ENCODE results near the gene STAT5B.
"Not testable (repeated sequence)": the region's sequence is repeated elsewhere in the genome, so short reads cannot be mapped to it uniquely, and the experiment has no call there.

The STAT5B gene

GRCh38 chr17:42268236-42268635 is 8.0 kb downstream of the STAT5B start:
- no peak for DNase-seq (ENCODE audit: low read depth in 2 of 2)

- peak; percentile 21 to 50 for DNase-seq (ENCODE audit: low read depth in 2 of 2)
Measured at GRCh38 chr17:42266918-42267766, 9.0 kb downstream of the STAT5B start.

GRCh38 chr17:42266462-42266861 is 9.7 kb downstream of the STAT5B start:
- no peak for DNase-seq (ENCODE audit: low read depth in 2 of 2)

DNA sequence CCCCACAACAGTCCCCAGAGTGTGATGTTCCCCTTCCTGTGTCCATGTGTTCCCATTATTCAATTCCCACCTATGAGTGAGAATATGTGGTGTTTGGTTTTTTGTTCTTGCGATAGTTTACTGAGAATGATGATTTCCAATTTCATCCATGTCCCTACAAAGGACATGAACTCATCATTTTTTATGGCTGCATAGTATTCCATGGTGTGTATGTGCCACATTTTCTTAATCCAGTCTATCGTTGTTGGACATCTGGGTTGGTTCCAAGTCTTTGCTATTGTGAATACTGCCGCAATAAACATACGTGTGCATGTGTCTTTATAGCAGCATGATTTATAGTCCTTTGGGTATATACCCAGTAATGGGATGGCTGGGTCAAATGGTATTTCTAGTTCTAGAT is 11.8 kb downstream of the STAT5B start:
- DNase-seq (ENCODE audit: low read depth in 2 of 2), result not testable (repeated sequence)

DNA sequence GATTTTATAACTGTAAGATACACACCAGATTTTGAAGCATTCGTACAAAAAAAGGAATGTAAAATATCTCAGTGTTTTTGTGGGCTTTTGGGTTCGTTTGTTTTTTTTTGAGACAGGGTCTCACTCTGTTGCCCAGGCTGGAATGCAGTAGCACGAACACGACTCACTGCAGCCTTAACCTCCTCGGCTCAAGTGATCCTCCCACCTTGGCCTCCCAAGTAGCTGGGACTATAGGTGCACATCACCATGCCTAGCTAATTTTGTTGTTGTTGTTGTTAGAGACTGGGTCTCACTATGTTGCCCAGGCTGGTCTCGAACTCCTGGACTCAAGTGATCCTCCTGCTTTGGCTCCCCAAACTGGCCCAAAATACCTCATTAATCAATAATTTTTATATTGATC is 15.9 kb downstream of the STAT5B start:
- no peak for DNase-seq (ENCODE audit: low read depth in 2 of 2)

GRCh38 chr17:42255445-42255844 is 20.7 kb downstream of the STAT5B start:
- no peak for DNase-seq (ENCODE audit: low read depth in 2 of 2)

- no peak for DNase-seq (ENCODE audit: low read depth in 2 of 2)
Measured at GRCh38 chr17:42253578-42253977, 22.6 kb downstream of the STAT5B start.

GRCh38 chr17:42252597-42253550 is 23.3 kb downstream of the STAT5B start:
- no peak for DNase-seq (ENCODE audit: low read depth in 2 of 2)

DNA sequence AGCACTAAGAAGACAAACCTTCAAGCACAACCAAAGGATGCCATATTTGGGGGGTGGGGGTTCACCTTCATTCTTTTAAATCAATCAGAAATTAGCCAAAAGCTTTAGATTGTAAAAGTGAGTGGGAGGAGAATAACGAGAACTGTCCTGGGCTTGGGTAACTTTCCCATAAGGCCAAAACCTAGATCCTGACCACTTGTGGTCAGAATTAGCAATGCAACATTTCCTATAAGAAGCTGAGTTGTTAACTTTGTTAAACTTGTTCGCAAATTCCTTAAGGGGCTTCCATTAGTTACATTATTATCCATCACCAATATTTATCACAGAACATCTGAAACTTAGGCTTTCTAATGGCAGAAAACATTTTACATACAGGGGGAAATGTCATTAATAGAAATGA is 25.1 kb downstream of the STAT5B start:
- no peak for DNase-seq (ENCODE audit: low read depth in 2 of 2)

DNA sequence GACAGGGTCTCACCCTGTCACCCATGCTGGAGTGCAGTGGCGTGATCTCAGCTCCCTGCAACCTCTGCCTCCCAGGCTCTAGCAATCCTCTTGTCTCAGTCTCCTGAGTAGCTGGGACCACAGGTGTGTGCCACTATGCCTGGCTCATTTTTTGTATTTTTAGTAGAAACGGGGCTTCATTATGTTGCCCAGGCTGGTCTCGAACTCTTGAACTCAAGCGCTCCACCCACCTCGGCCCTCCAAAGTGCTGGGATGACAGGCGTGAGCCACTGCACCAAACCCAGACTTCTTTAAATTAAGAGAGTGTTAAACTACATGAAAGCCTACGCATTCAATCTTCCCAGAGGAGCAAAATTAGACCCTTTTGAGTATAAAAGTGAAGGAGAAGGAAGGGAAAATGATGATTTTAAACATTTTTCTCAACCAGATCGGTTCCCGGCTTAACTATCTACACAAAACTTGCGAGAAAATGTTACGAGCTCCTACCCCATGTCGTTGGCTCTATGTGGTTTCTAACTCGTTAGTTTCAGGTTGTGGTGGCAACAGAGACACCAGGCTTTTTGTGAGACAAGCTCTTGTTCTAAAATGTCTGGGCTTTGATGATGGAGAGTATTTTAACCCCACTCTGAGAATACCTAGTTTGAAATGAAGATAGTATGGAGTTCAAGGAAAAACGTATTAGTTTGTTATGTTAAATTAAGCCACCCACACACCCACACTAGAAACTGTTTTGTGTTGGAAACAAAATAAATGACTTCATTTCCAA is 26.3 kb downstream of the STAT5B start:
- DNase-seq (ENCODE audit: low read depth in 2 of 2), result no peak

- DNase-seq (ENCODE audit: low read depth in 2 of 2), result peak; percentile 49 to 69
Measured at GRCh38 chr17:42248351-42249179, 27.6 kb downstream of the STAT5B start.

GRCh38 chr17:42247734-42248133 is 28.5 kb downstream of the STAT5B start:
- DNase-seq (ENCODE audit: low read depth in 2 of 2), result no peak

DNA sequence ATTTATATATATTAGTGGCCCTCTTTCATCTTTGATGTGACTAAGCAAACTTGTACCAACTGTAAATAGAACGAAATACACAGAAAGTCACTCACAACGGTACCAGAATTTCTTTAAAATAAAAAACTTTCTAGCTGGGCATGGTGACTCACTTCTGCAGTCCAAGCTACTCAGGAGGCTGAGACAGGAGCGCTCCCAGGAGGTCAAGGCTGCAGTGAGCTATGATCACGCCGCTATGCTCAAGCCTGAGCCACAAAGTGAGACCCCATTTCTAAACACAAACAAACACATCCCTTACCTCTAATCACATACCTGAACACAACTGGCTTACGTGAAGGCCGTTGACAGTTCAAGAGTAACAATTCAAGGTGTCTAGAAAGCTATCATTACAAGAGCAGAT is 29.7 kb downstream of the STAT5B start:
- no peak for DNase-seq (ENCODE audit: low read depth in 2 of 2)

GRCh38 chr17:42245183-42245582 is 31.0 kb downstream of the STAT5B start:
- DNase-seq (ENCODE audit: low read depth in 2 of 2), result not testable (repeated sequence)

DNA sequence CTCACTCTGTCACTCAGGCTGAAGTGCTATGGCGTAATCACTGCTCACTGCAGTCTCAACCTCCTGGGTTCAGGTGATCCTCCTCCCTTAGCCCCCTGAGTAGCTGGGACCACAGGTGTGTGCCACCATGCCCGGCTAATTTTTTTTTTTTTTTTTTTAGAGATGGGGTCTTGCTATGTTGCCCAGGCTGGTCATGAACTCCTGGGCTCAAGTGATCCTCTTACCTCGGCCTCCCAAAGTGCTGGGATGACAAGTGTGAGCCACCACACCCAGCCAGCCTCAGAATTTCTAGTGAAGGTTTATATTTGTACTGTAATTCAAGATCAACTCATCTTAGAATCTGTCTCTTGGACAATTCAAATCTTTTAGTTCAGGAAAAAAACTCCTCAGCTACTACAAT is 32.1 kb downstream of the STAT5B start:
- DNase-seq (ENCODE audit: low read depth in 2 of 2), result not testable (repeated sequence)

DNA sequence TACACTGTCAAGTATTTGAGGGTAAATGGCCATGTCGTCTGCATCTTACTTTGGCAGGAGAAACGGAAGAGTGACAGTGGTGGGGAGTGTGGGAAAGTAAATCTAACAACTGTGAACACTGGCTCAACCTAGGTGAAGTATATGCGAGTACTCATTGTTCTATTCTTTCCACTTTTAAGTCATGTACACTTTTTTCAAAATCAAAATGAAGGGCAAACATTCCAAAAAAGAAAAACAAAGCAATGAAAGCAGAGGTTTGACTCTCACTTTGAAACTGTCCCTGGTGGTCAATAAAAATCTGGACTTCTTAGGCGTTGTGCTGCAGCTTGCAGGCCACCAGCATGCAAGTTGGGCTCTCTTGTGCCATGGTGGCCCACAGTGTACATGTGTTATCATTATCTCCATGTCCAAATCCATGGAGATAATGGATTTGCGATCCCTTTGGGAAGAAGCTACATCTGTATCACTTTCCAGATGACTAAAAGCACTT is 32.7 kb downstream of the STAT5B start:
- DNase-seq (ENCODE audit: low read depth in 2 of 2), result no peak

GRCh38 chr17:42241871-42242270 is 34.3 kb downstream of the STAT5B start:
- DNase-seq (ENCODE audit: low read depth in 2 of 2), result no peak

DNA sequence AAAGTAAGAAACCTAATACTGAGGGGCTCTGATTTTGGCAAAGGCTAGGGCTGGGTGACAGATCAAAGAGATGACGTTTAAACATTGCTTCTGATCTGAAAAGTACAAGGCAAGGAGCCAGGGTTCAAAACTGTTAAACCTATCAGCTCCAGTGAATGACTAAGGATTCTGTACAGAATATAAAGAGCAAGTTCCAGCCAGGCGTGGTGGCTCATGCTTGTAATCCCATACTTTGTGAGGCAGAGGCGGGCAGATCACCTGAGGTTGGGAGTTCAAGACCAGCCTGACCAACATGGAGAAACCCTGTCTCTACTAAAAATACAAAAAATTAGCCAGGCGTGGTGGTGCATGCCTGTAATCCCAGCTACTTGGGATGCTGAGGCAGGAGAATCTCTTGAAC is 35.3 kb downstream of the STAT5B start:
- DNase-seq (ENCODE audit: low read depth in 2 of 2), result not testable (repeated sequence)

GRCh38 chr17:42240201-42240600 is 36.0 kb downstream of the STAT5B start:
- no peak for DNase-seq (ENCODE audit: low read depth in 2 of 2)

DNA sequence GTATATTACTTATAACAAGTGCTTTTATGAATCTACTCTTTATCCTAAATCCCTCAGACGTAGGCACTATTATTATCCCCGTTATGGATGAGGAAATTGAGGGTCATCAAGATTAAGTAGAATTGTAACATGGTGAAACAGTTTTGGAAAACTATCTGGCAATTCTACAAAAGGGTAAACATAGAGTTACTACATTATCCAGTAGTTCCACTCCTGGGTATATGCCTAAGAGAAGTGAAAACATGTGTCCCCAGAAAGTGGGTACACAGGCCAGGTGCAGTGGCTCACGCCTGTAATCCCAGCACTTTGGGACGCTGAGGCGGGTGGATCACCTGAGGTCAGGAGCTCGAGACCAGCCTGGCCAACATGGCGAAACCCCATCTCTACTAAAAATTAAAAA is 36.6 kb downstream of the STAT5B start:
- not testable (repeated sequence) for DNase-seq (ENCODE audit: low read depth in 2 of 2)

DNA sequence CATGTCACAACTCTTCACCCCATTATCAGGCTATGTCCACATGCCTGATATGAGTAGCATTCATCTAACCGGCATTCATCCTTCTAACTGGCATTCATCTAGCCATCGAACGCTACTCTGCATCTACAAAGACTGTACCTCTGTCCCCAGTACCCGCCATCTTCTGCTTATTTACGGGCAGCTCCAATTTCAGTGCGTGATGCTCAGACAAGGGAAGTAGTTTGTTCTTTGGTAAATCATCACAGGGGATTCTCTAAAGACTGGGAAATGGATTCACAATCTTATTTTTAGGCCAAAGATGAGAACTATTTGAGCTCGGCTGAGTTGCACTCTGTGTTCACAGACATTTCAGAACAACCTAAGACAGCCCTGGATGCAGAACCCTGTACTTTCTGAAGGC is 39.4 kb downstream of the STAT5B start:
- DNase-seq (ENCODE audit: low read depth in 2 of 2), result no peak

Data from activated CD8-positive, alpha-beta memory T cell treated with anti-CD3 and anti-CD28 coated beads for 4 hours (primary cell).